Mucosa of descending colon (tissue), 3 donors: ENCODE results near the gene R3HDM4. TPM values are rescaled to one million over a fixed set of nuclear protein-coding genes. Genes with fewer than 3 reads are reported as not detected.

ENCODE experiments used
- ATAC-seq: fragments of 200-7000 bp; cut with Tn5 transposase; one replicate; pipeline ENCODE4 v1.9.1; 2020; ENCODE audit warnings: mild to moderate bottlenecking, moderate library complexity
- DNase-seq, 3 donors: peaks; one replicate each; pipeline ENCODE4 v3.0.0-alpha.2; 2020
- H3K36me3 ChIP-seq: fragments of 200-600 bp; one replicate; pipeline ENCODE4 v1.8.0; 2021; ENCODE audit warnings: low read depth, mild to moderate bottlenecking
- H3K4me1 ChIP-seq: fragments of 200-600 bp; one replicate; pipeline ENCODE4 v1.8.0; 2021; ENCODE audit warnings: low read depth, mild to moderate bottlenecking
- H3K4me3 ChIP-seq: fragments of 200-600 bp; one replicate; pipeline ENCODE4 v1.8.0; 2021; ENCODE audit warnings: mild to moderate bottlenecking
- H3K9me3 ChIP-seq: fragments of 200-600 bp; one replicate; pipeline ENCODE4 v1.8.0; 2021; ENCODE audit warnings: mild to moderate bottlenecking
- intact Hi-C, 2 donors: fragments of 100-400 bp; cut with DNase I in 1 of 2; cut with micrococcal nuclease in 1 of 2; formaldehyde crosslinking; loops; one replicate each; pipeline versions ENCODE4 v1.11.0 to v1.11.1; 2022; cut with DNase I, micrococcal nuclease
- total RNA-seq, 3 donors: library from RNA; stranded (reverse); fragmentation: NEBNext Ultra II Directional in 2 of 3; extraction: Animal tissue kit (Norgen Biotek cat#: 25700) in 2 of 3; gene quantifications; one replicate each; pipeline versions ENCODE4 v1.2.1 to v1.2.4, GENCODE V29; 2021 to 2023
- TF ChIP-seq, protein P1 (sequence below): fragments of 200-600 bp; IDR thresholded peaks from one replicate; pipeline ENCODE4 v1.8.0; 2022; ENCODE audit warnings: antibody characterized with exemption, mild to moderate bottlenecking
- donor health status: DM: no; HTN: no; CAD: no; lungs with moderate emphysema.
- donor health status: DM: no; HTN: no; CAD: no.
- donor health status: DM: no; HTN: yes; CAD: no.

R3HDM4 gene
- total RNA-seq, 3 donors from 2014 or later = 52.6 to 62.6 (median 54.8) TPM

DNA sequence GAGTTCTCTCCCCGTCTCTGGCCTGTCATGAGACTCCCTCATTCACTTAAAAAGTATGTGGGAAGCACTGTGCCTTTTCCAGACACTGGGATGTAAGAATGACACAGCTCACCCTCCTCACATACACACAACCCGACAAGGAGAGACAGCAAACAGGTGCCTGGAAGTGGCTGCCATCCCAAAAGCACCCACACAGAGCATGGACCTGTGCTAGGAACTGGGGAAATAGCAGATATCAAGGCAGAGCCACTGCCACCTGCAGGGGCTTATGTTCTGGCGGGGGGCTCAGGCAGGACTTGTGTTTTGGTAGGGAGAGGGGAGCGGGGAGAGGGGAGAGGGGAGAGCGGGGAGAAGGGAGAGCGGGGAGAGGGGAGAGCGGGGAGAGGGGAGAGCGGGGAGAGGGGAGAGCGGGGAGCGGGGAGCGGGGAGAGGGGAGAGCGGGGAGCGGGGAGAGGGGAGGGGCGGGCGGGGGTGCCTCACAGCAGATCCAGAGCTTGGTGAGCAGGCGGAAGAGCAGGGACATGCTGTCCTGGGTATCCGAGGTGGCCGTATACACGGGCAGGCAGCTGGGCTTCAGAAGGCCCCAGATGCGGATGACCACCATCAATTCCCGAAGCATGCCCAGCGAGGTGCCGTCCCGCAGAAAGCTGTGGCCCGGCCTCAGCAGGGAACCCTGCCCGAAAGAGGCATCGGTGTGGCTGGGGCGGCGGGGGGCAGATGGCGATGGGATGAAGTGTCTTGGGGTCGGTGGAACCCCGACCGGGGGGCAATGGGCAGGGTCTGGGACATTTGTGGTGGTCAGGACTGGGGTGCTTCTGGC, 41.4 kb downstream of the R3HDM4 start:
- ATAC-seq (peak; percentile 22), DNase-seq (peak in 1 of 3 donors; percentile 55)
- Histone ChIP-seq H3K4me3 (no peak overlapping the region), H3K4me1 (peaks cover 10% of the 10 kb centered on the region), H3K36me3 (no peaks in the 10 kb centered on the region), H3K9me3 (no peaks in the 10 kb centered on the region)
- TF ChIP-seq, protein P1, sequence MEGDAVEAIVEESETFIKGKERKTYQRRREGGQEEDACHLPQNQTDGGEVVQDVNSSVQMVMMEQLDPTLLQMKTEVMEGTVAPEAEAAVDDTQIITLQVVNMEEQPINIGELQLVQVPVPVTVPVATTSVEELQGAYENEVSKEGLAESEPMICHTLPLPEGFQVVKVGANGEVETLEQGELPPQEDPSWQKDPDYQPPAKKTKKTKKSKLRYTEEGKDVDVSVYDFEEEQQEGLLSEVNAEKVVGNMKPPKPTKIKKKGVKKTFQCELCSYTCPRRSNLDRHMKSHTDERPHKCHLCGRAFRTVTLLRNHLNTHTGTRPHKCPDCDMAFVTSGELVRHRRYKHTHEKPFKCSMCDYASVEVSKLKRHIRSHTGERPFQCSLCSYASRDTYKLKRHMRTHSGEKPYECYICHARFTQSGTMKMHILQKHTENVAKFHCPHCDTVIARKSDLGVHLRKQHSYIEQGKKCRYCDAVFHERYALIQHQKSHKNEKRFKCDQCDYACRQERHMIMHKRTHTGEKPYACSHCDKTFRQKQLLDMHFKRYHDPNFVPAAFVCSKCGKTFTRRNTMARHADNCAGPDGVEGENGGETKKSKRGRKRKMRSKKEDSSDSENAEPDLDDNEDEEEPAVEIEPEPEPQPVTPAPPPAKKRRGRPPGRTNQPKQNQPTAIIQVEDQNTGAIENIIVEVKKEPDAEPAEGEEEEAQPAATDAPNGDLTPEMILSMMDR = no peak
- intact Hi-C loops = no loop called here

DNA sequence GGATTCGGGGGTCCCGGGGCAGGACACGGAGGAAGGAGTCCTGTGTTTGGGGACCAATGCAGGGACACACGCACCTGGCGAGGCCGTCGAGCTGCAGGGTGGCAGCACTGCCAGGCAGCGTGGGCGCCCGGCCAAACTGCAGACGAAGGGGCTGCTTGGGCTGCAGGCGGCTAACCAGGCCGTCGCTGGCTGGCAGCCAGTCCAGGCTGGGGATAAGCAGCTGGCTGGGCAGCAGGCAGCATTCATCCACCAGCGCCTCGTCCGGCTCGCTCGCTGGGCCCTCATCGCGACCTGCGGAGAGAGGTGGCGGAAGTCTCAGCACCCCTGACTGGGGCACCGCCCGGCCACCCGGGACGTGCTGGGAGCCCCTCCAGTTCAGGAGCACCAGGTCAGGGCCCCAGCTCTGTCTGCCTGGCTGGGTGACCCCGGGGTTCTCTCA, 42.0 kb downstream of the R3HDM4 start:
- no peak overlapping the region for H3K4me3 ChIP-seq
- DNase-seq = peak in 1 of 3 donors; percentile 50
- H3K36me3 ChIP-seq = no peaks in the 10 kb centered on the region
- TF ChIP-seq, protein P1 = no peak
- ATAC-seq = no peak
- no peaks in the 10 kb centered on the region for H3K9me3 ChIP-seq
- intact Hi-C loops = no loop called here
- peaks cover 10% of the 10 kb centered on the region for H3K4me1 ChIP-seq

DNA sequence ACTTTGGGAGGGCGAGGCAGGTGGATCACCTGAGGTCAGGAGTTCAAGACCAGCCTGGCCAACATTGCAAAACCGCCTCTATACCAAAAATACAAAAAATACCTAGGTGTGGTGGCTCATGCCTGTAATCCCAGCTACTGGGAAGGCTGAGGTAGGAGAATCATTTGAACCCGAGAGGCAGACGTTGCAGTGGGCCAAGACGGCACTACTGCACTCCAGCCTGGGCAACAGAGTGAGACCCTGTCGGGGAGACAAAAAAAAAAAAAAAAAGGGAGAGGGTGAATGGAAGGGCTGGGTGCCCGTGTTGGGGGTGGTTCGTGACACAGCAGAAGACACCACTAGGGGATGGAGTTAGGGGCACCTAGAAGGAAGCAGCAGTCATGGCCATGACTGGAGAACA, 42.7 kb downstream of the R3HDM4 start:
- intact Hi-C loops = no loop called here
- DNase-seq = no peak
- ATAC-seq = no peak
- no peaks in the 10 kb centered on the region for H3K36me3 ChIP-seq
- TF ChIP-seq, protein P1 = no peak
- H3K4me3 ChIP-seq = no peak overlapping the region
- peaks cover 10% of the 10 kb centered on the region for H3K4me1 ChIP-seq
- H3K9me3 ChIP-seq = no peaks in the 10 kb centered on the region

DNA sequence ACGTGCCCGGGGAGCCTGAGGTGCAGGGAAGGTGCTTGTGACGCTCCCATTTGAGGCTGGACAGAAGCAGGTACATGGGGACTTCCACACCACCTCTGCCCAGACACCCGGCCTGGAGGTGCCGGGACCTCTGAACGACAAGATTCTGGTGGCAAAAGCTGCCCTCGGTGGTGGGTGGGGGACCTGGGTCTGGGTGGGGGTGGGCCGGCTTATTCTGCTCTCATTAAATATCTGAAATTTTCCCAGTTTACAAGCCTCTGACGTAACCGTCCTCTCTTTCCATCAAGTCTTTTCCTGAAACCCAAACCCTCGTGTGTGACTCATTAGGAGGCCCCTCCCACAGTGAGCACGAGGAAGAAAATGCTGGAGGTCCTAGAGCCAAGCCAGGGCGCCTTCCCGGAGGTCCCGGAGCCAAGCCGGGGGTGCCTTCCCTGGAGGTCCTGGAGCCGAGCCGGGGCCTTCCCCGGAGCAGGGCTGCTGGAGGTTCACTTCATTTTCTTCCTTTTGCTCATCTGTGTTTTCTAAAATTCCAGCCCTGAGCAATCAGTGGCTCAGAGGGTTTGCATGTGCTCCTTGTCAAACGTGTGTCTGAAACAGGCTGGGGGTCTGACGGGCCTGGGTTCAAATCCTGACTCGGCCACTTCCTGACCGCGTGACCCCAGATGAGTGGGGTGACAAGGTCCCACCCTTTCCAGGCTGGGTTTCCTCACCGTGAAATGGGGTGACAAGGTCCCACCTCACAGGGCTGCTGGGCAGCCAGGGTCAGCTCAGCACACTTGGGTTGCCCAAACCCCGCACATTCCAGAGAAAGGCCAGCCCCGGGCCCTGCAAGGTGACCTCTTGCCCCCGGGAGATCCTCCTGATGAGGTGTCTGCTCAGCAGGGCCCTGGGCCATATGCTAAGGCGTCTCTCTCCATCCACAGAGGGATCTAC, 43.5 kb downstream of the R3HDM4 start:
- Histone ChIP-seq H3K36me3 (no peaks in the 10 kb centered on the region), H3K4me1 (peaks cover 10% of the 10 kb centered on the region), H3K9me3 (no peaks in the 10 kb centered on the region), H3K4me3 (no peak overlapping the region)
- TF ChIP-seq, protein P1 = no peak
- intact Hi-C loops = loop anchor here in 1 of 2 donors (10.0 kb wide), 1 partner anchor 55 kb away; the partner anchor contains the start of gene ARID3A
- DNase-seq (peak in 2 of 3 donors; percentile 53 to 55), ATAC-seq (peak; percentile 35)

DNA sequence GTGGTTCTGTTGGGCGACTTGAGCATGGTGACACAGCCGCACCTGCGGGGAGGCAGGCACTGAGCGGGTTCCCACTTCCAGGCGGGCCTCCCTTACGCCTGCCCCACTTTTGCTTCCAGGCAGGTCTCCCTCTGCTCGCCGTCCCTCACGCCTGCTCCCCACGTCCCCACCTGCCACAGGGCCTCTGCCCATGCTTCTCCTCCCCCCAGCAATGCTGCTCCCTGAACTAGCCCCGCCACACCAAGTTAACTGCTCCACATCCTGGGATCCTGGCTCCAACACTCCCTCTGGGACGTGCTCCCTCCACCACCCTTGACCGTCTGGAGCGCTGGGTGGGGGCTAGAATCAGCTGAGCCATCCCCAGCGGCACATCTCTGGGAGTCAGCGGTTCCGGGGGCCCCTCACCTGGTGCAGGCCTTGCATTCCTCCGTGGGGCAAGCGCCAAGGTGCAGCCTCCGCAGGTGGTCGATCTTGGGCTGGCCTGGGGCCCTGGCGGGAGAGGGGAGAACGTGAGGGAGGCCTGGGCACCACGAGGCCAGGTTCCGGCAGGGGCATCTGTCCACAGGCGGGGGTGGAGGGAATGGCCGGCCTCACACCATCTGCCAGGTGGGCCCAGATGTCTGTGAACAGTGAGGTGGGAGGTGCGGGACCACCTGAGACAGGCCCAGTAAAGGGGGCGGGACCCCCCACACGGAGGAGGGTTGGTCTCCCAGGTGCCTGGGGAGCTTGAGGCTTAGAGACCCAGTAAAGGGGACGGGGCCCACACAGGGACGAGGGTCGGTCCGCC, 44.4 kb downstream of the R3HDM4 start:
- Histone ChIP-seq H3K4me1 (peaks cover 11% of the 10 kb centered on the region), H3K9me3 (no peaks in the 10 kb centered on the region), H3K36me3 (no peaks in the 10 kb centered on the region), H3K4me3 (no peak overlapping the region)
- TF ChIP-seq, protein P1 = no peak
- DNase-seq = no peak
- intact Hi-C loops = loop anchor here in 1 of 2 donors (10.0 kb wide), 1 partner anchor 56 kb away; the partner anchor contains the start of gene ARID3A
- ATAC-seq = no peak
